ENCODE data around the gene SUMF1. TPM values are rescaled to one million over a fixed set of nuclear protein-coding genes. Genes with fewer than 3 reads are reported as not detected.

SUMF1 gene
- total and polyA plus RNA-seq, 4 donors = 11.6 to 50.0 (median 31.5) TPM

- H3K4me1 ChIP-seq (ENCODE audit: control insufficient read depth in 5 of 5, insufficient read depth in 5 of 5, low read length in 5 of 5) = peaks cover 0 to 9% (median 0%) of the 10 kb centered on the region in 5 donors
- DNase-seq = no peak
- H3K27ac ChIP-seq (ENCODE audit: low read depth in 1 of 2, low read length in 1 of 2) = no peak overlapping the region
- no peak for ATAC-seq (ENCODE audit: insufficient read depth, low FRiP score)
- H3K9ac ChIP-seq (ENCODE audit: insufficient read depth in 1 of 2, low read length in 2 of 2) = no peak overlapping the region
- H3K36me3 ChIP-seq (ENCODE audit: control insufficient read depth in 4 of 4, insufficient read depth in 4 of 4, low read length in 4 of 4) = no peaks in the 10 kb centered on the region
- WGBS, 2 donors = 96 to 99% methylated on average over 1 of the region's 1 CpG
- peaks cover 0 to 9% (median 3%) of the 10 kb centered on the region in 4 donors for H3K9me3 ChIP-seq (ENCODE audit: control insufficient read depth in 4 of 4, insufficient read depth in 3 of 4, low read length in 3 of 4)
- no peak overlapping the region for H3K4me3 ChIP-seq
- no peak for TF ChIP-seq CTCF (IDR thresholded peaks at IDR 0.05; ENCODE audit: control extremely low read depth, extremely low read depth)
- H3K27me3 ChIP-seq (ENCODE audit: control insufficient read depth in 3 of 3, insufficient read depth in 3 of 3, low read length in 2 of 3) = no peaks in the 10 kb centered on the region
Measured at GRCh38 chr3:4326868-4327267, 140.2 kb downstream of the SUMF1 start.

DNA sequence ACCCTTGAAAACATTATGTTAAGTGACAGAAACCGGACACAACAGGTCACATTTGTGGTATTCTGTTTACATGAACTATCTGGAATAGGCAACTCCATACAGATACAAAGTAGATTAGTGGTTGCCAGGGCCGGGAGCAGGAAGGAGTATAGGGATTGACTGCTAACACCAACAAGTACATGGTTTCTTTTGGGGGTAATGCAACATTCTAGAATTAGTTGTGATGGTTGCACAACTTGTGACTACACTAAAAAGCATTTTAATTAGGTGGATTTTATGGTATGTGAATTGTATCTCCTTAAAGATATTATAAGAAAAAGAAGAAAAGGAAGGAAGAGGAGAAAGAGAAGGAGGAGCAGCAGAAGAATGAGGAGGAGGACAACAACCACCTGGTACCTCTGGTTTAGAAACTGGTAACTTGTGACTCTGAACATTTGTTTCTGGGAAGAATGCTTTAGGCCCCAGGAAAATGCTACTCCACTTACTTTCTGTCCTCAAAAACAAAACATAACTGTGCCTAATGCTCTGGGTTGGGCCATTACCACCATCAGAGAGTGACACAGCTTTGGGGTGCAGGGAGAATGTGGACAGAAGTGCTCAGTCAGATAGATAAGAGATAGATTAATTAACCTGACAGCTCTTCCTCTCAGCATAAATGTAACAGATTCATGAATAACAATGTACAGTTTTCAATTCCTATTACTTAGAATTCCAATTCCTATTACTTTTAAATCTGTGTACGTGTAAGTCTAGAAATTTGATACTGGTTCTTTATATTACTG, 143.6 kb downstream of the SUMF1 start:
- Histone ChIP-seq H3K4me3 (no peak overlapping the region), H3K9me3 (ENCODE audit: control insufficient read depth in 4 of 4, insufficient read depth in 3 of 4, low read length in 3 of 4) (peaks cover 0 to 2% (median 0%) of the 10 kb centered on the region in 4 donors), H3K9ac (ENCODE audit: insufficient read depth in 1 of 2, low read length in 2 of 2) (no peak overlapping the region), H3K27me3 (ENCODE audit: control insufficient read depth in 3 of 3, insufficient read depth in 3 of 3, low read length in 2 of 3) (no peaks in the 10 kb centered on the region), H3K27ac (ENCODE audit: low read depth in 1 of 2, low read length in 1 of 2) (no peak overlapping the region), H3K4me1 (ENCODE audit: control insufficient read depth in 5 of 5, insufficient read depth in 5 of 5, low read length in 5 of 5) (peaks cover 0 to 23% (median 3%) of the 10 kb centered on the region in 5 donors), H3K36me3 (ENCODE audit: control insufficient read depth in 4 of 4, insufficient read depth in 4 of 4, low read length in 4 of 4) (no peaks in the 10 kb centered on the region)
- WGBS, 2 donors = 82 to 88% methylated on average over 3 of the region's 3 CpGs
- TF ChIP-seq CTCF (IDR thresholded peaks at IDR 0.05; ENCODE audit: control extremely low read depth, extremely low read depth) = no peak
- DNase-seq (no peak), ATAC-seq (ENCODE audit: insufficient read depth, low FRiP score) (no peak)

- no peak overlapping the region for H3K27ac ChIP-seq (ENCODE audit: low read depth in 1 of 2, low read length in 1 of 2)
- H3K27me3 ChIP-seq (ENCODE audit: control insufficient read depth in 3 of 3, insufficient read depth in 3 of 3, low read length in 2 of 3) = no peaks in the 10 kb centered on the region
- H3K36me3 ChIP-seq (ENCODE audit: control insufficient read depth in 4 of 4, insufficient read depth in 4 of 4, low read length in 4 of 4) = no peaks in the 10 kb centered on the region
- H3K4me3 ChIP-seq = no peak overlapping the region
- H3K9ac ChIP-seq (ENCODE audit: insufficient read depth in 1 of 2, low read length in 2 of 2) = no peak overlapping the region
- H3K9me3 ChIP-seq (ENCODE audit: control insufficient read depth in 4 of 4, insufficient read depth in 3 of 4, low read length in 3 of 4) = no peaks in the 10 kb centered on the region
- no peak for TF ChIP-seq CTCF (IDR thresholded peaks at IDR 0.05; ENCODE audit: control extremely low read depth, extremely low read depth)
- ATAC-seq (ENCODE audit: insufficient read depth, low FRiP score) = no peak
- 87 to 92% methylated on average over 1 of the region's 1 CpG for WGBS, 2 donors
- H3K4me1 ChIP-seq (ENCODE audit: control insufficient read depth in 5 of 5, insufficient read depth in 5 of 5, low read length in 5 of 5) = peaks cover 0 to 23% (median 3%) of the 10 kb centered on the region in 5 donors
- DNase-seq = peak; percentile 19 to 94 (median 90)
Measured at GRCh38 chr3:4322635-4323034, 144.4 kb downstream of the SUMF1 start.

Measured in lung (tissue), 12 donors.